Activated naive CD4-positive, alpha-beta T cell treated with anti-CD3 and anti-CD28 coated beads, Interleukin-2, amount 50 U/mL, for 24 hours (primary cell): ENCODE measurements around the gene RBM44.
"Not testable (repeated sequence)": the region's sequence is repeated elsewhere in the genome, so short reads cannot be mapped to it uniquely, and the experiment has no call there.

Experiments
- H3K27ac Mint-ChIP-seq: one replicate; pipeline ENCODE4 v1.8.0; 2021; ENCODE audit warnings: mild to moderate bottlenecking, mixed read lengths
- H3K27me3 Mint-ChIP-seq: one replicate; pipeline ENCODE4 v1.8.0; 2021; ENCODE audit warnings: mixed read lengths
- H3K36me3 Mint-ChIP-seq: one replicate; pipeline ENCODE4 v1.8.0; 2021; ENCODE audit warnings: mixed read lengths
- H3K4me1 Mint-ChIP-seq: one replicate; pipeline ENCODE4 v1.8.0; 2021; ENCODE audit warnings: mixed read lengths
- H3K4me3 Mint-ChIP-seq: one replicate; pipeline ENCODE4 v1.8.0; 2021; ENCODE audit warnings: mild to moderate bottlenecking, mixed read lengths
- H3K9me3 Mint-ChIP-seq: one replicate; pipeline ENCODE4 v1.8.0; 2021; ENCODE audit warnings: mixed read lengths

RBM44 gene

GRCh38 chr2:237859082-237859433 lies 60.5 kb downstream of the RBM44 start:
- Mint-ChIP-seq H3K4me3 (peak overlapping the region; percentile 73), H3K4me1 (peaks cover 12% of the 10 kb centered on the region), H3K27me3 (peaks cover 21% of the 10 kb centered on the region), H3K9me3 (no peaks in the 10 kb centered on the region), H3K27ac (no peak overlapping the region), H3K36me3 (no peaks in the 10 kb centered on the region)

GRCh38 chr2:237859533-237860272 lies 61.1 kb downstream of the RBM44 start, which contains the start of gene RAMP1:
Gene RAMP1 (plus strand): TSS chr2:237859623. CDS start chr2:237859676, 53 bp downstream.
- Mint-ChIP-seq H3K27ac (no peak within 1 kb of the TSS), H3K27me3 (peaks cover 21% of the 10 kb centered on the region), H3K4me1 (peaks cover 12% of the 10 kb centered on the region), H3K4me3 (peak within 1 kb of the TSS; percentile 73), H3K9me3 (no peaks in the 10 kb centered on the region), H3K36me3 (no peaks in the 10 kb centered on the region)

- no peaks in the 10 kb centered on the region for H3K36me3 Mint-ChIP-seq
- no peak overlapping the region for H3K27ac Mint-ChIP-seq
- peaks cover 12% of the 10 kb centered on the region for H3K4me1 Mint-ChIP-seq
- H3K27me3 Mint-ChIP-seq: peaks cover 21% of the 10 kb centered on the region
- H3K4me3 Mint-ChIP-seq: peak overlapping the region; percentile 55
- no peaks in the 10 kb centered on the region for H3K9me3 Mint-ChIP-seq
These were observed 61.8 kb downstream of the RBM44 start for GRCh38 chr2:237860273-237860935.

GRCh38 chr2:237861875-237862527 lies 63.4 kb downstream of the RBM44 start:
- Mint-ChIP-seq H3K27ac (no peak overlapping the region), H3K4me1 (peaks cover 12% of the 10 kb centered on the region), H3K4me3 (no peak overlapping the region), H3K36me3 (no peaks in the 10 kb centered on the region), H3K9me3 (no peaks in the 10 kb centered on the region), H3K27me3 (peaks cover 21% of the 10 kb centered on the region)

- Mint-ChIP-seq H3K4me3 (no peak overlapping the region), H3K27ac (no peak overlapping the region), H3K36me3 (no peaks in the 10 kb centered on the region), H3K9me3 (no peaks in the 10 kb centered on the region), H3K4me1 (peaks cover 12% of the 10 kb centered on the region), H3K27me3 (peaks cover 19% of the 10 kb centered on the region)
These were observed 63.9 kb downstream of the RBM44 start for GRCh38 chr2:237862528-237862895.

GRCh38 chr2:237863102-237863511 lies 64.5 kb downstream of the RBM44 start:
- H3K27ac Mint-ChIP-seq: no peak overlapping the region
- no peaks in the 10 kb centered on the region for H3K36me3 Mint-ChIP-seq
- no peaks in the 10 kb centered on the region for H3K9me3 Mint-ChIP-seq
- peaks cover 19% of the 10 kb centered on the region for H3K27me3 Mint-ChIP-seq
- peaks cover 12% of the 10 kb centered on the region for H3K4me1 Mint-ChIP-seq
- no peak overlapping the region for H3K4me3 Mint-ChIP-seq

GRCh38 chr2:237863689-237864443 lies 65.3 kb downstream of the RBM44 start:
- H3K9me3 Mint-ChIP-seq: no peaks in the 10 kb centered on the region
- no peak overlapping the region for H3K4me3 Mint-ChIP-seq
- no peaks in the 10 kb centered on the region for H3K36me3 Mint-ChIP-seq
- peaks cover 12% of the 10 kb centered on the region for H3K4me1 Mint-ChIP-seq
- H3K27me3 Mint-ChIP-seq: peaks cover 15% of the 10 kb centered on the region
- no peak overlapping the region for H3K27ac Mint-ChIP-seq

- peaks cover 13% of the 10 kb centered on the region for H3K27me3 Mint-ChIP-seq
- H3K9me3 Mint-ChIP-seq: no peaks in the 10 kb centered on the region
- no peaks in the 10 kb centered on the region for H3K36me3 Mint-ChIP-seq
- H3K4me3 Mint-ChIP-seq: no peak overlapping the region
- no peak overlapping the region for H3K27ac Mint-ChIP-seq
- peaks cover 15% of the 10 kb centered on the region for H3K4me1 Mint-ChIP-seq
These were observed 65.9 kb downstream of the RBM44 start for GRCh38 chr2:237864444-237864931.

GRCh38 chr2:237864940-237865622 lies 66.5 kb downstream of the RBM44 start:
- no peak overlapping the region for H3K4me3 Mint-ChIP-seq
- H3K9me3 Mint-ChIP-seq: no peaks in the 10 kb centered on the region
- peaks cover 15% of the 10 kb centered on the region for H3K4me1 Mint-ChIP-seq
- H3K27ac Mint-ChIP-seq: no peak overlapping the region
- peaks cover 11% of the 10 kb centered on the region for H3K27me3 Mint-ChIP-seq
- no peaks in the 10 kb centered on the region for H3K36me3 Mint-ChIP-seq

GRCh38 chr2:237865623-237866041 lies 67.1 kb downstream of the RBM44 start:
- Mint-ChIP-seq H3K4me3 (no peak overlapping the region), H3K36me3 (no peaks in the 10 kb centered on the region), H3K9me3 (no peaks in the 10 kb centered on the region), H3K27me3 (peaks cover 6% of the 10 kb centered on the region), H3K4me1 (peaks cover 12% of the 10 kb centered on the region), H3K27ac (no peak overlapping the region)

- Mint-ChIP-seq H3K4me1 (peaks cover 12% of the 10 kb centered on the region), H3K4me3 (no peak overlapping the region), H3K36me3 (no peaks in the 10 kb centered on the region), H3K9me3 (no peaks in the 10 kb centered on the region), H3K27me3 (peaks cover 1% of the 10 kb centered on the region), H3K27ac (no peak overlapping the region)
These were observed 67.6 kb downstream of the RBM44 start for GRCh38 chr2:237866101-237866621.

- Mint-ChIP-seq H3K9me3 (no peaks in the 10 kb centered on the region), H3K4me1 (peaks cover 12% of the 10 kb centered on the region), H3K27me3 (no peaks in the 10 kb centered on the region), H3K27ac (no peak overlapping the region), H3K4me3 (no peak overlapping the region), H3K36me3 (no peaks in the 10 kb centered on the region)
These were observed 68.9 kb downstream of the RBM44 start for GRCh38 chr2:237867465-237867864.

- H3K27ac Mint-ChIP-seq, H3K9me3 Mint-ChIP-seq, H3K4me3 Mint-ChIP-seq, H3K36me3 Mint-ChIP-seq, H3K27me3 Mint-ChIP-seq: not testable (repeated sequence)
- peaks cover 12% of the 10 kb centered on the region for H3K4me1 Mint-ChIP-seq
These were observed 69.5 kb downstream of the RBM44 start for GRCh38 chr2:237868074-237868473.

GRCh38 chr2:237868631-237869342 lies 70.2 kb downstream of the RBM44 start:
- Mint-ChIP-seq H3K27ac (no peak overlapping the region), H3K36me3 (no peaks in the 10 kb centered on the region), H3K4me3 (no peak overlapping the region), H3K4me1 (peaks cover 18% of the 10 kb centered on the region), H3K9me3 (no peaks in the 10 kb centered on the region), H3K27me3 (no peaks in the 10 kb centered on the region)
